AG08396 (cell line): ENCODE measurements around the gene HSFX4.
"Not testable (repeated sequence)": the region's sequence is repeated elsewhere in the genome, so short reads cannot be mapped to it uniquely, and the experiment has no call there.

ENCODE experiments used
- DNase-seq: peaks from one replicate; pipeline ENCODE4 v3.0.0; 2012; ENCODE audit warnings: low spot score, mixed read lengths

HSFX4 gene

GRCh38 chrX:149929400-149929799 is at the start of gene HSFX4:
HSFX4 (plus strand) TSS chrX:149929573; CDS start chrX:149929645, 72 bp downstream.
- DNase-seq: not testable (repeated sequence)

- no peak for DNase-seq
Measured at GRCh38 chrX:149881081-149881711, 48.2 kb upstream of the HSFX4 start, which contains the start of gene MAGEA8. MAGEA8 (plus strand) TSS chrX:149881183; CDS start chrX:149884273, 3,090 bp downstream.

GRCh38 chrX:149890828-149891227 is 38.5 kb upstream of the HSFX4 start:
- not testable (repeated sequence) for DNase-seq

DNA sequence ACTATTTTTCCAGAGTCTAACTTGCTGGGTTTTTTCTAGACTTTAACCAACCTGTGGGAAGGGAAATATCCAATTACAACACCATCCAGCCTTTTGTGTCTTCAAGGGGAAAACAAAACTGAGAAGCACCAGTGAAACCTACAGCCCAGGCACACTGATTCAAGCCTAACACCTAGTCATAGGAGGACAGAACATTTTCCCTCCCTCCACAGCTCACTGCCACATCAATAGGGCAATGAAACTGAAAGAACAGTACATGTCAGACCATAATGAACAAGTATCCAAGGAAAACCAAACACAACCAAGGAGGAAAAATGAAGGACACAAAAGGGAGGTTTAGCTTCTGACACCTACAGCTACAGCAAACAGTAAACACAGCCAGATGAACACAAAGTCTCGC is 30.8 kb upstream of the HSFX4 start:
- DNase-seq: no peak

DNA sequence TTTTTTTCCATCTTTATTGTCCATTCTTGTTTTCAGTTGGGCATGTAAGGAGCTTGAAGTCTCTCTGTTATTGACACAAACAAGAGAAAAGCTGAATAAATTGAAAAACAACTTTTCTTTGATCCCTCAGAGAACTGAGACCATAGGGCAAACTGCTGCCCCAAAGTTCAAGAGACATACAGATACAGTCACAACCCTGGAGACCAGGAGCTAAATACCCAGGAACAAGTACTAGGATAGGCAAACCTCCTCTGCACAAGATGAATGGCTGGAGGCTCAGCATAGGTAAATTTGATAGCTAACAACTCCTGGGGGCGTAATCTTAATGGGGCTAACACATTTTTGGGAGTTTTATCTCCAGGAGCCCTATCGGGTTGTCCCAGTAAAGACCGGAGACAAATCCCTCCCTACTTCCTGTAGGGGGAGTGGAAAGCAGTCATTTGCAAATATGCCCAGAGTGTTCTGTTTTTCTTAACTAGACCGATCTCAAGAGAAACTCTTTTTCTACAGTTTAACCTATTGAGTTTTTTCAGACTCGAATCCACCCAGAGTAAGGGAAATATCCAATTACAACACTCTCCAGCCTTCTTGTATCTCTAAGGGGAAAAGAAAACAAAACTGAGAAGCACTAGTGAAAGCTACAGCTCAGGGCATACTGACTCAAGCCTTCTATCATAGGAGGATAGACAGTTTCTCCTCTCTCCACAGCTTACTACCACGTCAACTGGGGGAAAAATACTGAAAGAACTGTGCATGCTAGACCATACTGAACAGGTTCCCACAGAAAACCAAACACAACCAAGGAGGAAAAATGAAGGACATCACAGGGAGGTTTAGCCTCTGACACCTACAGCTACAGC is 25.3 kb upstream of the HSFX4 start:
- DNase-seq: no peak

DNA sequence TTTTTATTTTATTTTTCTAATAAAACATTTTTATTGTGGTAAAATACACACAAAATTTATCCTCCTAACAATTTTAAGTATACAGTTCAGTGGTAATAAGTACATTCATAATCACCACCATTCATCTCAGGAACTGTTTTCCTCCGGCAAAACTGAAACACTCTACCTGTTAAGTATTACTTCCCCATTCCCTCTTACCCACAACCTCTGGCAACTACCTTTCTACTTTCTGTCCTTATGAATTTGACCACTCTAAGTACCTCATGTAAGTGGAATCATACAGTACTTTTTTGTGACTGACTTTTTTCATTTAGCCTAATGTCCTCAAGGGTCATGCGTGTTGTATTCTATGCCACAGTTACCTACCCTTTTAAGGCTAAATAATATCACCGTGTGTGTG is 21.1 kb upstream of the HSFX4 start:
- no peak for DNase-seq

- no peak for DNase-seq
Measured at GRCh38 chrX:149908727-149909126, 20.6 kb upstream of the HSFX4 start.

DNA sequence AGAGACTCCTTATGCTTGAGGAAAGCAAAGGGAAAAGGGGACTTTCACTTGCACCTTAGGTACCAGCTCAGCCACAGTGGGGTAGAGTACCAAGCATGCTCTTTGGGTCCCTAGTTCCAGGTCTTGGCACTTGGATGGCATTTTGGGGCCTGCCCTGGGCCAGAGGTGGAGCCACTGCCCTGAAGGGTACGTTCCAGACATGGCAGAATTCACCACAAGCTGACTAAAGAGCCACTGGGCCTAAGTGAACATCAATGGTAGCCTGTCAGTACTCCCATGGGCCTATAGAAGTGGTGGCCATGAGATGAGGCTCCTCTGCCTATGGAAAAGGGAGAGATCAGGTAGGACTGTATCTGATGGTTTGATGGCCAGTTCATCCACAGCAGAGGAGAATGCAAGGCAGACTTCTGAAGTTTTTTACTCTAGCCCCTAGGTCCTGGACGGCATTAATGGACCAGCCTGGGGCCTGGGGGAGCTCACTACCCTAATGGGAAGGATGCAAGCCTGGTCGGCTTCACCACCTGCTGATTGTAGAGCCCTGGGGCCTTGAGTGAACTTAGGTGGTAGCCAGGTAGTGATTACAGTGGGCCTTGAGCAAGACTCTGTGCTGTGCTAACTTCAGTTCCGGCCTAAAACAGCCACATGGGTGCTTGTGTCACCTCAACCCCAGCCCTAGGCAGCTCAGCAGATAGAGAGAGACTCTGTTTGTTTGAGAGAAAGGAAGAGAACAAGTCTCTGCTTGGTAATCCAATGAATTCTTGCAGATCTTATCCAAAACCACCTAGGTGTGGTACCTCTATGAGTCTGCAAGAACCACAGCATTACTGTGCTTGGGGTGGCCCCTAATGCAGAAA is 19.8 kb upstream of the HSFX4 start:
- no peak for DNase-seq

GRCh38 chrX:149910178-149910695 is 19.1 kb upstream of the HSFX4 start:
- no peak for DNase-seq

DNA sequence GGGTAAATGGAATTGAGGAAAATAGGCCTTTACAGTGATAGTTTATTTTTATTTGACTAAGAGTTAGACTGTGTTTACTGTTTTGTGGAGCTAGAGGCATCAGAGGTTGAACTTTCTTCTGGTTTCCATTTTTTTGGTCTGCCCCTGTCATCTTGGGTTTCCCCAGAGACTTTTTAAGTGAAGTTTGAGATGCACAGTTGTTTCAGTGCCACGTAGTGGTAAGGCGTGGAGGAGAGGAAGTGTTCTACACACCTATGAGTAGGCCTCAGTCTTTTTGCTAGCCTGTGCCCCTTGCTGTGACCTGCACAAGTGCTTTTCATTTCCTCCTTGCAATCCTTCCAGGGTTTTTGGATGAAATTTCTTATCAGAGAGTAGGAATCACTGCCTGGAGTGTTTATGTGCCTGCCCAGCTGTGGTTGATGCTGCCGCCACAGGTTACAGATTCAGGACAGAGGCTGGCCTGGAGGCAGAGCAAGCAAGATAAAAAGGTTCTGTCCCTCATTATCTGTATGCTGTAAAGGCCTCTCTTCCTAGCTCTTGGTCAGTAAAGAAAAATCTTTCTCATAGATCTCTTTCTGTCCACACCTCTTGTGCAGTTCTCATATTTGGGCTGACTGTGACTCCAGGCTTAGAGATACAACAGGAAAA is 12.5 kb upstream of the HSFX4 start:
- no peak for DNase-seq

- not testable (repeated sequence) for DNase-seq
Measured at GRCh38 chrX:149923836-149924235, 5.5 kb upstream of the HSFX4 start.

GRCh38 chrX:149924434-149924833 is 4.9 kb upstream of the HSFX4 start:
- not testable (repeated sequence) for DNase-seq

GRCh38 chrX:149927245-149927963 is 2.0 kb upstream of the HSFX4 start:
- not testable (repeated sequence) for DNase-seq

DNA sequence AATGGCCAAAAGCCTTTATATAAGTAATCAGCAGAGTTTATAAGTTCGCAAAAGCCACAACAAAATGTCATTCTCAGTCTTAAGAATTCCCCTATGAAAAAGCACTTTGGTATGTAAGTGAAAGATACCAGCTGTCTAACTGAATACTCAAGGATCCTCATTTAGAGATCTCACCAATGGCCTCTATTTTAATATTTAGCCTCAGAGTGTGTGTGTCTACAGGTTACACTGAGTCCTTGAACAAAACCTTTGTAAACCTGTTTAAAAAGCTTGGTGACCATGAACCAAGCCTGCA is 1.5 kb upstream of the HSFX4 start:
- not testable (repeated sequence) for DNase-seq

DNA sequence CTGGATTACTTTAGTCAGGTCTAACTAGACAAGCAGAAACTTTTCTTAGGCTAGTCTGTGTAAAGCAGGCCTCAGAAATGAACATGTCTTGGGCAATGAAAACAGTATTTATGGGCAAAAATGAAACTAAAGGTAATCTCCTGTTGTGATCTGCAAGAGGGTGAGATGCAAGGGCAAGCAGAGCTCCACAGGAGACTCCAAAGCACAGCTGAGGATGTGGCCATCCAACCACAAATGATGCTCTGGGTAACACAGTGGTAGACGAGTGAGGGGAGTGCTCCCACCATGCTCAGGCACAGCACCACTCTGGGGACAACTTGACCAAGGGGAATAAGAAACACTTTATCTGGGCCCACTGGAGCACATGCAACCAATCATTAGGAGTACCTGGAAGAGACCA is 738 bp upstream of the HSFX4 start:
- not testable (repeated sequence) for DNase-seq

GRCh38 chrX:149931355-149931754 is 2.0 kb downstream of the HSFX4 start:
- DNase-seq: not testable (repeated sequence)

- DNase-seq: not testable (repeated sequence)
Measured at GRCh38 chrX:149932150-149932549, 2.8 kb downstream of the HSFX4 start.

GRCh38 chrX:149932970-149933369 is 3.6 kb downstream of the HSFX4 start:
- not testable (repeated sequence) for DNase-seq

DNA sequence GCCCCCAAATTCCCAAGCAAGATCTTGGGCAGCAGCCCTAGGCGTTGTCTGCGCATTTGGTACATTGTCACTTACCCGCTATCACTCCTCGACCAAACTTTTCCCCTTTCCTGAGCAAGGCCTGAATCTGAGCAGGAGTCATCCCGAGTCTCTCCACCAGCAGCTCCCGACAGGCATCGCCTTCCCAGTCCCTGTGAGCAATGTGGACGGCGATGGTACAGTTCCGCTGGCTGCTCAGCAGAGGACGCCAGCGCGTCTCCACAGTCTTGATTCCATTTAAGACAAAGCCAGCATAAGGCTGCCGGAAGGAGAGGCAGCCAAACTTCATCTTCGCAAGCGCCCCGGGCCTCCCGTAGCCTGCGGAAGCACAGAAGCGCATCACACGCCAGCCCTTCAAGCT is 4.2 kb downstream of the HSFX4 start:
- DNase-seq: not testable (repeated sequence)

GRCh38 chrX:149937328-149937727 is 8.0 kb downstream of the HSFX4 start:
- DNase-seq: not testable (repeated sequence)

DNA sequence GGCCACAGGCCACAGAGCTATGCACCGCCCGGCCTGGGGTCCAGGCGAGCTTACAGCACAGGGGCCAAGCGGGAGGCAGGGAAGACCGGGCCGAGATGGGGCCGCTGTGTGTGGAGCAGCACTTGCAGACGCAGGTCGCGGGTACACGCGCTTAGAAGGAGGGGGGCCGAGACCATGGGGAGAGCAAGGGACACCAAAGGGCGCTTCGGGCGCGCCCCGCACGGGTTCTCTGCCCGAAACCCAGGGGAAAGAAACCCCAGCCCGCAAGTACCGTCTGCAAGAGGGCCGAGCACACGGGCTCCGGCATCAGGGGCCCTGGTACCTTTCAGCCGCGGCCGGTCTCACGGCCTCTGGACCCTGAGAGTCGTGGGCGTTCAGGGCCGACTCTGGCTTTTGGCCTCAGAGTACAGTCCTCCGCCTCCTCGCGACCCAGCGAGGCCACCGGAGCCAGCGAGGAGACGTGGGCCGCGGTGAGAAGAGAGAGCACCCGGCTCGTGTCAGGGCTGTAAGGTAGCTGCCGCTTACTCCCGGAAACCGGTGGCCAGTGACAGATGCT is 8.6 kb downstream of the HSFX4 start:
- no peak for DNase-seq
